Measurements from ENCODE around the gene CFAP46. TPM values are rescaled to one million over a fixed set of nuclear protein-coding genes. Genes with fewer than 3 reads are reported as not detected.
A peak's percentile ranks its signal among the peaks of the same experiment; 100 is the strongest.

CFAP46 gene
- polyA plus RNA-seq (ENCODE audit: insufficient read length in 12 of 12): 1 to 10 TPM in 2 of 12 donors, under 1 TPM in 8, not detected in 2; 0.25 to 1.2 (median 0.50) TPM
- long read RNA-seq, donor 1: 0 reads
- long read RNA-seq, donor 2: 0 reads
- long read RNA-seq, donor 3, partial matches to known transcripts: 0 of 1 reads
- long read RNA-seq, donor 3, other reads (novel, unspliced or antisense): 0 of 1 reads
- long read RNA-seq, donor 4: 0 reads
- long read RNA-seq, donor 5: 0 reads
- long read RNA-seq, donor 6: 0 reads
- long read RNA-seq, donor 7: 0 reads
- long read RNA-seq, donor 8, partial matches to known transcripts: 0 of 1 reads
- long read RNA-seq, donor 8, other reads (novel, unspliced or antisense): 0 of 1 reads
- long read RNA-seq, donor 9: 0 reads
- long read RNA-seq, donor 10: 0 reads
- long read RNA-seq, donor 11: 0 reads

DNA sequence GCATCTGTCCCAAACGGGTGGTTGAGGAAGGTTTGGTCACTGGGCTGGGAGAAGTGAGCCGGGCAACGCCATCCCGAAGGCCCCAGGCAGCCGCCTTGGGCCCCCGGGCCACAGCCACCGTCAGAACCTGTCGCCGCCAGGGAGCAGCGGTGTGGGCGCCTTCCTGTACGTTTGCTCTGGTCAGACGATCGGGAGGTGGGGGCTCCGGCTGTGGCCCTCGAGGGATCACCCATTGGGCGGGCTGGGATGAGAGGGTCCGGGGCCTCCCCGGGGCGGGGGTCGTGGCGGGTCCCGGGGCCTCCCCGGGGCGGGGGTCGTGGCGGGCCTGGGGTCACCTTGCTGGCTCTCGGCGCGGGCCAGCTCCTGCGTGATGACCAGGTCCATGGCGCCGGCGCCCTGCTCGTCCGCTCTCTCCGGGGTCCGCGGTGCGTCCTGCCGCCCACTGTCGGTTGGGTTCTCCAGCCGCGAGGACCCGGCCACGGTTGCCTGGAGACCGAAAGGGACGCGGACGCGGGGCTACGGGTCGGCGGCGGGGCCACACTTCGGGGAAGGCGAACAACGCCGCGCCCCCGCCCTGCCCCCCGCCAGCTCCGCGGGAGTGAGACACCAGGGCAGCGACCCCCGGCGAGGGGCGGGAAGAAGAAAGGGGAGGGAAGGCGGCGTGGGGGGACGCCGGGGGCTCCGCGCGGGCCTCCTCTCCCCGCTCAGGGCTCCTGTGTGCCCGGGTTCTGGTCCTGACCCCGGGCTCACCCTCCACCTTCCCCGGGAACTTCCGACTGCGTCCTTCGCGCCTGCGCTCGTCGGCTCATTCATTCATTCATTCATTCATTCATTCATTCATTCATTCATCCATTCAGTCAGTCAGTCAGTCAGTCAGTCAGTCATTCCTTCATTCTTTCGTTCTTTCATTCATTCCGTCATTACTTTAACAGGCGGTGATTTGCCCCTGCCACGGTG is at the start of gene CFAP46:
CFAP46 (minus strand) TSS at position 470 of the 957 bp plus-strand sequence; CDS start at position 384, 86 bp downstream.
- DNase-seq: peak; percentile 60

- DNase-seq: no peak
These were observed 49.5 kb upstream of the CFAP46 start for GRCh38 chr10:132991706-132992432.

DNA sequence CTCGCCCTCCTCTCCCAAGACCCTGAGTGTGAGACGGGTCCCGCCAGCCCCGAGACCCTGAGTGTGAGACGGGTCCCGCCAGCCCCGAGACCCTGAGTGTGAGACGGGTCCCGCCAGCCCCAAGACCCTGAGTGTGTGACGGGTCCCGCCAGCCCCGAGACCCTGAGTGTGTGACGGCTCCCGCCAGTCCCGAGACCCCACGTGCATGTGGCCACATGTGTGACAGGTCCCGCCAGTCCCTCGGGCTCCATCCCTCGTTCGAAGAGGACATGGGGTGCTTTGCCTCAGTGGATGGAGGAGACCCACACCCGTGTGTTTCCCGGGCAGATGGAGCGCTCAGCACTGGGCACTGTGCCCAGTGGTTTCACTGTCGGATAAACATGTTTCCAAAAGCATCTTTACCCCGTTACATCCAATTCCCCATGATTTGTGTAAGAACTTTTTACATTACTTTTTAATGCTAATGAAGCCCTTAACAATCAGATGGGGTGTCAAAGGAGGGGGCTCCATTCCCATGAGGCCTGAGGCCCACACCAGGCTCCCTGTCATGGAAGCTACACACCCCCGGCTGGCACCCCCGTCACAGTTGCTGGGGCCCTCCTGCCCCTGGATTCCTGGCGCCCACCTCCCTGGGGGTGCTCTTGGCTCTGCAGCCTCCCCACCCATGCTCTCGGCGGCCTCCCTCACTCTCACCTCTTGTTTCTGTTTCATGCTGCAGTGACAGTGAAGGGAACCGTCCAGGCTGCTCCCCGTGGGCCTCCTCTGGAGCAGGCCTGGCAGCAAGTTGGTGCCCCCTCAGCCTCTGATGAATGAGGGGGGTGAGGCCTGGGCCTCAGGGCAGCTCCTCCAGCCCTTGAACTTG is 48.5 kb upstream of the CFAP46 start:
- DNase-seq: no peak

GRCh38 chr10:132989476-132990415 is 47.4 kb upstream of the CFAP46 start:
- no peak for DNase-seq

- no peak for DNase-seq
These were observed 46.6 kb upstream of the CFAP46 start for GRCh38 chr10:132988988-132989387.

DNA sequence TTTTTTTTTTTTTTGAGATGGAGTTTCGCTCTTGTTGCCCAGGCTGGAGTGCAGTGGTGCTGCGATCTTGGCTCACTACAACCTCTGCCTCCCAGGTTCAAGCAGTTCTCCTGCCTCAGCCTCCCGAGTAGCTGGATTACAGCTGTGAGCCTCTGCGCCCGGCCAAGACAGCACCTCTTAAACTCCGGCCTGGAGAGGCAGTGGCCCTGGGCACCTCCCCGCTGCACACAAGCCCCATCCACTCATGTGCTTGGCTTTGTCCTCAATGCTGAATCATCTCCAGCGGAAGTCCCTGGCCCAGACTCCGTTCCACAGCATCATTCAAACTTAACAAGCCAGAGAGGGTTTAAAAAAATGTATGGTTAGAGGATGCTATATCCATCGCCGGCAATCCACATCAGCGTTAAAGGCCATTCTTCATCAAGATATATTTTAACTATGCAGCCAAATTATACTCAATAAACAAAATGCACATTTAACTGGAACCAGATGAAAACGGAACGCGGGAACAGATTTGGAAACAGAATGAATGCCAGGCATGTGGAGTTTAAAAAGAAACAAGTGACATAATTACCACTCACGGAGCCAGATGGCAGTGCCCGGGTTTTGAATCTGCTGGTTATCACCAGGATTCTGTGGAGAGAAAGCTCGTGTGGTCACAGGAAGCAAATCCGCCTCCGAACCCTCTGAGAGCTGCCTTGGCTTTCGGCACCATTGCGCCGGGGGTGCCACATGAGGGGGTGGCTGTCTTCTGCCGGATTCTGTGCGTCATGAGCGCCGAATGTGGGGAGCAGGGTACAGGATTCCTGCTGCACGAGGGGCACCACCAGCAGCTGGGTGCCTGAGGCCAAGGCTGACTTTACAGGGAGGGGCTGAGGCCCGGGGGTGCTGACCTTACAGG is 45.6 kb upstream of the CFAP46 start:
- peak; percentile 86 for DNase-seq

DNA sequence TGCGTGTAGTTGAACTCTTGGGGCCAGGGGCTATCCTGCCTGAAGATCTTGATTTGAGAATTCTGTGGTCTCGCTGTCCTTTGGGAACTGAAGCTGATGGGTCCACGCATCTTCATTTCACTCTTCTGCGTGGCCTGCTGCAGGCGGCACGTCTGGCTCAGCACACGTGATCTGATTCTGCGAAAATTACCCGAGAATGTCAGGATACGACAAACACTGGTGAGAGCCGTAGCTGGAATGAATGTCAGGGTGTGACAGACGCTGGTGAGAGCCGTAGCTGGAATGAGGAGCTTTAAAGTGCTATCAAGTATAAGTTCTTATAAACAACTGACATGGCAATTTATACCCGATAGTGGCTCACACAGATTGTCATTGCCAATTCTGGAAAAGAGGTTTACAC is 44.6 kb upstream of the CFAP46 start:
- DNase-seq: no peak

GRCh38 chr10:132986576-132986975 is 44.2 kb upstream of the CFAP46 start:
- no peak for DNase-seq

DNA sequence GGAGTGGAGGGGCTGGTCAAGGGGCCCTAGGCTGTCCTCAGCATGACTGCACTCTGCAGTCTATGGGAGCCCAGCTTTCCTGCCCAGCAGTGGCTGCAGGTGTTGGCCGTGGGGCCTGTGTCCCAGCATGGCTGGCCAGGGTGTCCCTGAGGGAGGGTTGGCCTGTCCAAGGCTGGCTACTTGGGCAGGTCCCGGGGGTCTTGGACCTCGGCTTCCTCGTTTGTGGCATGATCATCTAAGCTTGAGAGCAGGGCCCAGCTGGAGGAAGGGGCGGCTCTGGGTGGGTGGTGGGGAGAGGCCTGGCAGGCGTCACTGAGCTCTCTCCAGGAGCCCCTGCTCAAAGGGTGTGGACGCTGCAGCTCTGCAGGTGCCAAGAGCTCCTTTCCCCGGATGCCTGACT is 43.7 kb upstream of the CFAP46 start:
- DNase-seq: no peak

GRCh38 chr10:132985546-132985900 is 43.2 kb upstream of the CFAP46 start:
- DNase-seq: no peak

GRCh38 chr10:132984801-132985545 is 42.6 kb upstream of the CFAP46 start:
- DNase-seq: no peak

GRCh38 chr10:132984008-132984295 is 41.6 kb upstream of the CFAP46 start:
- DNase-seq: no peak

- DNase-seq: peak; percentile 38
These were observed 41.1 kb upstream of the CFAP46 start for GRCh38 chr10:132983252-132984007.

- DNase-seq: peak; percentile 85
These were observed 40.1 kb upstream of the CFAP46 start for GRCh38 chr10:132982301-132982989.

- no peak for DNase-seq
These were observed 39.4 kb upstream of the CFAP46 start for GRCh38 chr10:132981746-132982145.

- DNase-seq: no peak
These were observed 38.8 kb upstream of the CFAP46 start for GRCh38 chr10:132981173-132981555.
